GM21515 (cell line): ENCODE data around the gene FUT4.
"Not testable (repeated sequence)": the region's sequence is repeated elsewhere in the genome, so short reads cannot be mapped to it uniquely, and the experiment has no call there.

ENCODE experiments used
- ATAC-seq: cut with Tn5 transposase; IDR thresholded peaks from one replicate; pipeline ENCODE4 v1.9.1; 2021; ENCODE audit not compliant: unreplicated experiment

FUT4 gene

GRCh38 chr11:94563848-94564467 lies 20.2 kb downstream of the FUT4 start:
- no peak for ATAC-seq

- no peak for ATAC-seq
Observed at GRCh38 chr11:94567181-94567670, 23.5 kb downstream of the FUT4 start, which contains the start of gene PIWIL4. Gene PIWIL4 (plus strand): TSS chr11:94567368. CDS start chr11:94567519, 151 bp downstream.

GRCh38 chr11:94568200-94568599 lies 24.5 kb downstream of the FUT4 start:
- ATAC-seq, result no peak

GRCh38 chr11:94568717-94569116 lies 25.0 kb downstream of the FUT4 start:
- ATAC-seq, result no peak

GRCh38 chr11:94572975-94573374 lies 29.3 kb downstream of the FUT4 start:
- ATAC-seq, result not testable (repeated sequence)

- no peak for ATAC-seq
Observed at GRCh38 chr11:94574193-94574961, 30.7 kb downstream of the FUT4 start.

- ATAC-seq, result no peak
Observed at GRCh38 chr11:94576306-94576705, 32.6 kb downstream of the FUT4 start.

GRCh38 chr11:94577841-94578240 lies 34.1 kb downstream of the FUT4 start:
- no peak for ATAC-seq

- peak; percentile 79 for ATAC-seq
Observed at GRCh38 chr11:94581926-94582325, 38.2 kb downstream of the FUT4 start.

- no peak for ATAC-seq
Observed at GRCh38 chr11:94583213-94583865, 39.6 kb downstream of the FUT4 start.

GRCh38 chr11:94583866-94584500 lies 40.3 kb downstream of the FUT4 start:
- no peak for ATAC-seq

GRCh38 chr11:94584978-94585377 lies 41.3 kb downstream of the FUT4 start:
- no peak for ATAC-seq

- no peak for ATAC-seq
Observed at GRCh38 chr11:94585399-94585798, 41.7 kb downstream of the FUT4 start.

- ATAC-seq, result no peak
Observed at GRCh38 chr11:94586546-94586945, 42.8 kb downstream of the FUT4 start.

GRCh38 chr11:94586978-94587377 lies 43.3 kb downstream of the FUT4 start:
- ATAC-seq, result no peak

- no peak for ATAC-seq
Observed at GRCh38 chr11:94588366-94588942, 44.7 kb downstream of the FUT4 start.

GRCh38 chr11:94590352-94591041 lies 46.8 kb downstream of the FUT4 start:
- ATAC-seq, result no peak

GRCh38 chr11:94593030-94593429 lies 49.3 kb downstream of the FUT4 start:
- ATAC-seq, result peak; percentile 58

GRCh38 chr11:94595076-94595475 lies 51.4 kb downstream of the FUT4 start:
- ATAC-seq, result peak; percentile 45

GRCh38 chr11:94597896-94598295 lies 54.2 kb downstream of the FUT4 start:
- no peak for ATAC-seq
